ENCODE data around the gene GOLGA6L9.
"Not testable (repeated sequence)": the region's sequence is repeated elsewhere in the genome, so short reads cannot be mapped to it uniquely, and the experiment has no call there.

GOLGA6L9 gene

DNA sequence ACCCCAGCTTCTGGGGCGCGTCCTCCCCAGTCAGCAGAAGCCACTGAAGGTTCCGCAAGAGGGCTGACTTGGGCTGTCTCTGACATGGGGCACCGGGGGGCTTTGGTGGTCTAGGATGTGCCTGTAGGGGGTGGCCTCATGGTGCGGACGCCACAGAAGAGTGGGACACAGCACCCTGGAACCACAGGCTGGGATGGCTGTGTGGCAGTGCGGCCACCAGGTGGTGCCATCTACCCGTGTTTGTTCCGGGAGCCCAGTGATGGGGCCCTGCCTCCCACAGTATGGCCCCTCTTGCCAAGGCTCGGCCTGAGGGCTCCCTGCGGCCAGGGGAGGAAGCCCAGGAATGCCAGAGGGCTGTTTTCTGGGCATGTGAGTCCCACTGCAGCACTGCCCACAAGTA, 38.6 kb downstream of the GOLGA6L9 start:
- not testable (repeated sequence) for DNase-seq (ENCODE audit: extremely low read depth in 1 of 2, low read depth in 1 of 2)

DNA sequence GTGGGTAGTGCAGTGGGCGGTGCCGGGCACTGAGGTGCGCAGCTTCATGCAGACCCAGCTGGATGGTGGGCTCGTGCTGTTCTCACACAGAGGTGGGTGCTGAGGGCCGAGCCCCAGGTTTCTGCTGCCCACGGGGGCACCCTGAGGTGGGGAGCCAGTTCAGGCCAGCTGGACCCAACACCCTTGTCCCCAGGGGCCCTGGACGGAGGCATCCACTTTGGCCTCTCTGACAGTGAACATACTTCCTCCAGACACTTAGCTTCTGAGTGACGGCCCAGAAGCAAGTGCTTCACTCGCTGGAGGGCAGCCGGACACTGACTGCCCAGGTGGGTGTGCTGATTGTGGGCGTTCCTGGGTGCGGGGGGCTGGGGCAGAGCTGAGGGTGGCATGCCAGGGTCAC, 39.8 kb downstream of the GOLGA6L9 start:
- DNase-seq (ENCODE audit: extremely low read depth in 1 of 2, low read depth in 1 of 2), result not testable (repeated sequence)

- not testable (repeated sequence) for DNase-seq (ENCODE audit: extremely low read depth in 1 of 2, low read depth in 1 of 2)
Observed at GRCh38 chr15:82472269-82472982, 42.8 kb downstream of the GOLGA6L9 start.

DNA sequence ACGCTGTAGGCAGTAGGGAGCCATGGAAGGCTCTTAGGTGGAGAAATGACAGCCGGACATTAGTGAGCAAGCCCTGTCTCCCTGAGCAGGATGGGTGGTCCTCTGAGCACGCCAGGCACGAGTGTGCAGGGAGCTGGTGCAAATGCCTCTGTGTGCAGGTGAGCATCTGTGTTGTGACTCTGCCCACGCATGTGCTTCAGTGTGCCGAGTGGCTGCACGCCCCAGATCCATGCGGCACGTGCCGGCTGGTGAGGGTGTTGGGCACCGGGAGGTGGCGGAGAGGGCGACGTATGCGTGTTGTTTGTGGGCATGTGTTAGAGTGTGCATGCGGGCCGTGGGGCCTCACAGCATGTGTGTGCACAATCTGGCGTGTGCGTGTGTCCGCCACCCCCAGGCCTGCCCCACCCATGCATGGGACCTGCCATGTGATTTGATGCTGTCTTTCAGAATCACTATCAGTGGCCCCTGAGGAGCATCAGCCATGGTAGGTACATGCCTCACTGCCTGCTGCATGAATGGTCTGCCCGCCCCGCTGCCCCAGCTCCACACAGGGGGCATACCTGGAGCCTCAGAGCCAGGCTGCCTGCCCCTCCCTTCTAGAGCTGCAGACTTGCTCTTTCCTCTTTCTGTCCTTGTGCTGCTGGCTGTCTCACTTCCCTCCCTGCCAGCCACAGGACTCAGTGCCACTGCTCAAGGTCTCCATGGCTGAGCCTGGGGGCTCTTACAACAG, 45.1 kb downstream of the GOLGA6L9 start:
- DNase-seq (ENCODE audit: extremely low read depth in 1 of 2, low read depth in 1 of 2), result not testable (repeated sequence)

GRCh38 chr15:82475345-82475967, 45.8 kb downstream of the GOLGA6L9 start:
- not testable (repeated sequence) for DNase-seq (ENCODE audit: extremely low read depth in 1 of 2, low read depth in 1 of 2)

GRCh38 chr15:82476697-82477342, 47.2 kb downstream of the GOLGA6L9 start:
- DNase-seq (ENCODE audit: extremely low read depth in 1 of 2, low read depth in 1 of 2), result not testable (repeated sequence)

DNA sequence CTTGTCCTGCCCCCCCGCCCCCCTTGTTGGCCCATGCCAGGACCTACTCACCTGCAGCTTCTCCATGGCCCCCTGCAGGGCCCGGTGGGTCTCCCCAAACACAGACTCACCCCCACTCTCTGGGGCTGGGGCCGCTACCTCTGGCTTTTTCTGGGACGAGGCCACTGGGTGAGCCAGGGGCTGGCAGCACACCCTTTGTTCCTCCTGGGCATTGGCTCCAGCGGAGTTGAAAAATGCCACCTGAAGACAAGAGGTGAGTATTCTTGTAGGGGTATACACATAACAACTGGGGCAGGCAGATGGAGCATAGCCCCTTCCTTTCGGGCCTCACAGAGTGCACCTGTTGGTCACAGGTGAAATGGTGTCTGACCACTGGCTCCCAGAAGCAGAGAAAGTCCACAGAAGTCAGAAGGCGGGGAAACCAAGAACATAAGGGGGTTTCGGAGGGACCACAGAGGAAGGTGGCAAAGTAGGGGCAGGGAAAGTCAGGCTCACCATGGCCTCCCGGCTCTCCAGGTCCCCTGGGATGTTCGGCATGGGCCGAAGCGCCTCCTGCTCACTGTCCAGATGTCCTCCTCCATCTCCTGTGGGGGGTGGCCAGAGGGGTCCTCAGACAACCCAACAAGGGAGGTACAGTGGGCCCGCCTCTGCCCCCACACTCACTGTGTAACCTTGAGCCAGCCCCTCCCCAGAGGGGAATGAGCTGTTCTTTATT, 47.9 kb downstream of the GOLGA6L9 start:
- not testable (repeated sequence) for DNase-seq (ENCODE audit: extremely low read depth in 1 of 2, low read depth in 1 of 2)
